Measurements from ENCODE around the gene CEACAM3.

Gene CEACAM3

GRCh38 chr19:41837981-41838708, 41.8 kb downstream of the CEACAM3 start:
- in situ Hi-C loops (cut with MboI; ENCODE audit: low sequenced_read_pairs, unreplicated experiment), result no loop called here
- no peak for DNase-seq (ENCODE audit: low spot score)
- TF ChIP-seq CTCF (IDR thresholded peaks at IDR 0.05; ENCODE audit: borderline replicate concordance, control extremely low read depth, extremely low read depth, insufficient read depth, missing control alignments), result no peak

GRCh38 chr19:41839211-41839610, 42.8 kb downstream of the CEACAM3 start:
- no peak for TF ChIP-seq CTCF (IDR thresholded peaks at IDR 0.05; ENCODE audit: borderline replicate concordance, control extremely low read depth, extremely low read depth, insufficient read depth, missing control alignments)
- in situ Hi-C loops (cut with MboI; ENCODE audit: low sequenced_read_pairs, unreplicated experiment), result no loop called here
- no peak for DNase-seq (ENCODE audit: low spot score)

GRCh38 chr19:41843371-41843770, 47.0 kb downstream of the CEACAM3 start:
- no peak for TF ChIP-seq CTCF (IDR thresholded peaks at IDR 0.05; ENCODE audit: borderline replicate concordance, control extremely low read depth, extremely low read depth, insufficient read depth, missing control alignments)
- DNase-seq (ENCODE audit: low spot score), result no peak
- in situ Hi-C loops (cut with MboI; ENCODE audit: low sequenced_read_pairs, unreplicated experiment), result no loop called here

- DNase-seq (ENCODE audit: low spot score), result no peak
- TF ChIP-seq CTCF (IDR thresholded peaks at IDR 0.05; ENCODE audit: borderline replicate concordance, control extremely low read depth, extremely low read depth, insufficient read depth, missing control alignments), result no peak
- in situ Hi-C loops (cut with MboI; ENCODE audit: low sequenced_read_pairs, unreplicated experiment), result no loop called here
These were observed 48.2 kb downstream of the CEACAM3 start, which contains the start of gene LYPD4 for GRCh38 chr19:41844601-41845000. Gene LYPD4, minus strand, starts transcription at chr19:41844683. Its CDS starts 5,398 bp downstream, at chr19:41839285.

- no peak for TF ChIP-seq CTCF (IDR thresholded peaks at IDR 0.05; ENCODE audit: borderline replicate concordance, control extremely low read depth, extremely low read depth, insufficient read depth, missing control alignments)
- in situ Hi-C loops (cut with MboI; ENCODE audit: low sequenced_read_pairs, unreplicated experiment), result no loop called here
- DNase-seq (ENCODE audit: low spot score), result no peak
These were observed 48.4 kb downstream of the CEACAM3 start, which contains the start of gene DMRTC2 for GRCh38 chr19:41845001-41845050. Gene DMRTC2, plus strand, starts transcription at chr19:41845042. Its CDS starts 2,387 bp downstream, at chr19:41847429.

GRCh38 chr19:41845051-41845590, 48.7 kb downstream of the CEACAM3 start:
- no peak for DNase-seq (ENCODE audit: low spot score)
- in situ Hi-C loops (cut with MboI; ENCODE audit: low sequenced_read_pairs, unreplicated experiment), result no loop called here
- TF ChIP-seq CTCF (IDR thresholded peaks at IDR 0.05; ENCODE audit: borderline replicate concordance, control extremely low read depth, extremely low read depth, insufficient read depth, missing control alignments), result no peak

All from GM13976 (cell line).